Measurements from ENCODE around the gene PNMA6E.

Gene PNMA6E

DNA sequence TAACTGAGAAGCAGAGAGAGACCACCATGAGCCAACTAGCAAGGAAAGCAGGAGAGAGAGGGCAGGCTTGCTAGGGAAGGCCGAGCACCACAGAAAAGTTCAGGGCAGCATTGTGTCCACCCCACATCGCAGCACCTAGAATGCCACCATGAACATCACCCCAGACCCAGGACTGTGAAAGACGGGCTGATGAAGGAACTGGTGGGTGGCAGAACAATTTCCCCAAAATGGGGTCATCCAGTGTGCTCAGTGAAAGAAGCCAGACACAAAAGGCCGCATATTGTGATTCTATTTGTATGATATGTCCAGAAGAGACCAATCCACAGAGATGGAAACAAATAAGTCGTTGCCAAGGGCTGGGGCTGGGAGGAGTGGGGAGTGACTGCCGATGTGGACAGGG, 16.8 kb downstream of the PNMA6E start:
- DNase-seq (ENCODE audit: low spot score), result no peak

DNA sequence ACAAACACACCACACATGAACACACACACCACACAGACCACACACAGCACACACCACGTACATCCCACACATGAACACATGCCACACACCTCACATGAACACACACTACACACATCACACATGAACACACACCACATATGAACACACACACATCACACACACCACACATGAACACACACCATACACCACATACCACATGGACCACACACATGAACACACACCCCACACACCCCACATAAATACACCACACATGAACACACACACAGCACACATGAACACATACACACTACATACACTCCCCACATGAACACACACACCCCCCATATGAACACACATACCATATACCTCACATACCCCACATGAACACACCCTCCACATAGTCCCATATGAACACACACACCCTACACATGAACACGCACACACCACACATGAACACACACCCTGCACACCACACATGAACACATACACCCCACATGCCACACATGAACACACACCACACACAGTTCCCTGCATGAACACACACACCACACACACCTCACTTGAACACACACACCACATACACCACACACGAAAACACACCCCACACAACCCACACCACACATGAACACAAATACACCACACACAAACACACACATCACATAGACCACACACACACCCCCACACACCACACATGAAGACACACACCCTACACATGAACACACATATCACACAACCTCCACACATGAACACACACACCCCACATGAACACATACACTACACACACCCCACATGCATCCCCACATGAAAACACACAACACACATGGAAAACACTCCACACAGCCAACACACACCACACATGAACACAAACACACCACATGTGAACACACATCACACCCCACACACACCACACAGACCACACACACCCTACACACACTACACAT, 18.3 kb downstream of the PNMA6E start:
- no peak for DNase-seq (ENCODE audit: low spot score)

DNA sequence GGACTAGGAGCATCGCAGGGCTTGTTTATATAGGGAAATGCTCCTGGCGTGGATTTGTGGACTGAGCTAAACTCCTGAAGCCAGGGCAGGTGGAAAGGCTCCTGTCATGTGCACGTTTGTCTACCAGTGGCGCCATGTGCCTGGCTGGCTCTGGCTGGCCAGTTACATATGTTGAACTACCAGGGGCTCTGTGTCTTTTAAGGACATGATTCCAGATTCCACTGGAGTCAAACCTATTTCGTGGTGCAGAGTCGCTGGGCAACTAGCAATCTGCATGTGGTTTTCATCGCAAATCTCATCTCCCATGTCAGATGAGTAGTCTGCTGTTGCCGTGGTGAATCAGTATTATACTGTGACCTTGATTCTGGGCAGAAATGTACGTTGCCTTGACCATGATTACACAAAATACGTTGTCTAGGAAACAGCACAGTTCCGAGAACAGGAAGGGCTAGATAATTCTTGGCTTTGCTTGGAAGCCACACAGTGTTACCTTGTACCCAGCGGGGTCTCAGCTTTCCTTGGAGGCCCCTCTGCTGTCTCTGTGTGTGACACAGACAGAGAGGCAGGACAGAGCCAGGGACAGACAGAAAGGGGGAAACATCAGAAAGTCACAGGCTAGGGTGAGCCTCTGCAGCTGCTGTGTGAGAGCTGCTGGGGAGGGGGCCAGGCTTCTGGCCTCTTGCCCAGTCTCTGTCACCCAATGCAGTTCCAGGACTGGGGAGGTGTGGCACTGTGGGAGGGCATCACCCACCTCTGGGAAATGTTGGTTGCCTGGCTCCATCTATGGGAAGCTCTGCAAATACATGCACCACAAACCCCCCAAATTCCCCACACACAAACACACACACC, 19.2 kb downstream of the PNMA6E start:
- peak; percentile 5 for DNase-seq (ENCODE audit: low spot score)

DNA sequence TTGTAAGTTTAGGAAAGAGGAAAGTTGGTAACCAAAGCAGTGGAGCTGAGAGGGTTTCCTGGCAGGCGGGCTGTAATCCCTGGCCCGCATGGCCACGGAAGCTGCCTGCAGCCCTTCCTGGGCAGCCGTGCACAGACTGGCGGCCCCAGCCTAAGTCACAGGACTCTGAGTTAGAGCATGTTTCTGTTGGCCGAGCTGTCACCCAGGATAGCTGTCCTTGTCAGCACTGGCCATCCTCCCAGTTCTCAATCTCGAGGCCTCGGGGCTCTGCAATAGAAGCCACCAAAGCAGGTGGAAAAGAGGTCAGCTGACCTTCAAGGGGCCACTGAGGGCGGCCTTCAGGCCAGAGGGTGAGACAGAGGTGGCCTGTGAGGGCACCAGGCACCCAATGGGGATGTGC, 20.5 kb downstream of the PNMA6E start:
- no peak for DNase-seq (ENCODE audit: low spot score)

DNA sequence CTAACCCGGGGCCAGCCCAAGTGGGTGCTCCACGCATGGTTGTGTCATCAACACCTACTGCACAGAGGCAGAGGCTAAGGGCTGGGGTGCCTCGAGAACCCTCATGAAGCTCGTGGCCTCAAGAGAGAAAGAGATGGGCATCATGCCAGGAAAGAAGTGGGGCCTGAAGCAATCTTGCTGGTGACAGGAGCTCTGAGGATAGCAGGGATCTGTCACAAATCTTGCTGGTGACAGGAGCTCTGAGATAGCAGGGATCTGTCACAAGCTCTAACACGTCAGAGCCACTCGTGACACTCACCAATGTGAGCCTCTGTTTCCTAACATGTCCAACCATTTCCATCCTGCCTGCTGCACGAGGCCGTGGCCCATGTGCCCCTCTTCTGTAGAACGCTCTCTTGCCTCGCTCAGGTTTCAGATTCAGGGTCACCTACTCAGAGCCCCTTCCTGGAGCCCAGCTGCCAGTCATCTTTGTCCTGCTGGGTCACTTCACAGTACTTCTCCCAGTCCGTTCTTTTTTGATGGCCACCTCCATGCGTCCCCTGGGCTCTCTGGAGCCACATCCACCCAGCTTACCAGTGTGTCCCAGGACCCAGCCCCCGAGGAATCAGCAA, 21.1 kb downstream of the PNMA6E start:
- no peak for DNase-seq (ENCODE audit: low spot score)

DNA sequence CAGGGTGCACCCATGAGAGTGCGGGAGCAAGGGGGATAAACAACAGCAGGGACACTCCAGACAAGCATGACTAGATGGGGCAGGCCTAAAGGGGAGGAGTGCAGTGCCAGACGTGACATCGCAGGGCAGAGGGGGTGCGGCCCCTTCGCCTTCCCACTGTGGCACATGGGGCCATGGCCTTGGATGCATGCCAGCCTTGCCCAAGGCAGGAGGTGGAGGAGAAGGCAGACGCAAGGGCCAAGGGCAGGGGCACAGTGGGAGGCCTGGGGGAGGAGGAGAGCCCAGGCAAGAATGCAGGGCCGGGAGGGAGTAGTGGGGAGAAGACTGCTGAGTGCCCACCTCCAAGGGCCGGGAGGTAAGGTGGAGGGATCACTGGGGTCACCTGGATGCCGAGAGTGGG, 21.6 kb downstream of the PNMA6E start:
- DNase-seq (ENCODE audit: low spot score), result no peak

DNA sequence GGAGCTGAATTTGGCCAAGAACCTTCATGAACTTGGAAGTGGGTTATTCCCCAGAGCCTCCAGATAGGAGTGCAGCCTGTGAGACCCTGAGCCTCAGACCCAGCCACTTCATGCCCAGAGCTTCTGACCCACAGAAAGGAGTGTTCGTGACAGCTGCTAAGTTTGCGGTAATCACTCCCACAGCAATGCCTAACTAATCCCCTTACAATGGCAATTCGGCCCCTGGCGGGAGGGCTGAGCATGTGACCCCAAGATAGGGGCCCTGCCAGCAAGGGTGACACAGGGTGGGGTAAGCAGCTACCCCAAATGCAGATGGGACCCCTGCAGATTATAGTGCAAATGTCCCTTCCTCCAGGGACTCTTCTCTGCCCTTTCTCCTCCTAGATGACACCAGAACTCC, 22.5 kb downstream of the PNMA6E start:
- no peak for DNase-seq (ENCODE audit: low spot score)

DNA sequence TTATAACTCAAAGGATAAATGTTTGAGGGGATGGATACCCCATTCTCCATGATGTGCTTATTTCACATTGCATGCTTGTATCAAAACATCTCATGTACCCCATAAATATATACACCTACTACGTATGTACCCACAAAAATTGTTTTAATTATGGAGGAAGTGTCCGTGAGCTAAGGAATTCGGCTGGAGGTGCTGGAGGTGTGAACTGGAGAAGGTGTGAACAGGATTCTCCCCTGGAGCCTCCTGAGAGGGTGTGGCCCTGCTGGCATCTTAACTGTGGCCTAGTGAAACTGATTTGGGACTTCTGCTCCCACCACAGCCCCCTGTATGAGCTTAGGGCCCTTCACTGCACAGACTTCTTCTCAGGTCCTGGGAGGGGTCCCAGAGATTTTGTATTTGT, 23.4 kb downstream of the PNMA6E start:
- no peak for DNase-seq (ENCODE audit: low spot score)

DNA sequence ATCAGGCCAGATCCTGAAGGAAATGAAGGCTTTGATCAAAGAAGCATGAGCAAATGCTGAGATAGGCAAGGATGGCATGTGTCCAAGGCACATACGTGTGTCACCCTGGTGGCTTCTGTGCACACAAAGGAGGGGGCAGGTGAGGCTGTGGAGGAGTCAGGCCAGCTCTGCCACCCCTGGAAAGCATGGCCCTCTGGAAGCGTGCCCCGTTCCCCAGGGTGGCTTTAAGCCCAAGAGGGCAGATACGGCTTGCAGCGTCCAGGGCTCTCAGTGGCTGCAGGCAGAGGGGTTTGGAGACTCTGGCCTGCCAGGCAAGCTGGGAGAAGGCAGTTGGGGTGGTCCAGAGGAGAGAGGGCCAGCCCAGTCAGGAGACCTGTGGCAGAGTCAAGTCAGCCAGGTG, 25.6 kb downstream of the PNMA6E start:
- no peak for DNase-seq (ENCODE audit: low spot score)

DNA sequence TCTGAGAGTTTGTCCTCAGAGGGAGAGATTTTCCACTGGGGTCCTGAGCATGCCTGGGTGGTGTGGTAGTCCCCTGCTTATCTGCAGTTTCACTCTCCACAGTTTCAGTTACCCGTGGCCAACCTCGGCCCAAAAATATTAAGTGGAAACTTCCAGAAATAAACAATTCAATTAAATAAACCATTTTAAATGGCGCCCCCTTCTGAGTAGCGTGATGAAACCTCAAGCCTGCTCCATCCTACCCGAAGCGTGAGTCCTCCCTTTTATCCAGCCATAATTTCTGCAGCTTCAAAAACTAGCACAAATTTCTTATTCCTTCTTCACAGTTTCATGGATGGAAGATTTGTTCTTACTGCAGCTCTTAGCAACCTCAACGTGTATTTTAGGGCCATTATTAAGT, 26.7 kb downstream of the PNMA6E start:
- DNase-seq (ENCODE audit: low spot score), result no peak

DNA sequence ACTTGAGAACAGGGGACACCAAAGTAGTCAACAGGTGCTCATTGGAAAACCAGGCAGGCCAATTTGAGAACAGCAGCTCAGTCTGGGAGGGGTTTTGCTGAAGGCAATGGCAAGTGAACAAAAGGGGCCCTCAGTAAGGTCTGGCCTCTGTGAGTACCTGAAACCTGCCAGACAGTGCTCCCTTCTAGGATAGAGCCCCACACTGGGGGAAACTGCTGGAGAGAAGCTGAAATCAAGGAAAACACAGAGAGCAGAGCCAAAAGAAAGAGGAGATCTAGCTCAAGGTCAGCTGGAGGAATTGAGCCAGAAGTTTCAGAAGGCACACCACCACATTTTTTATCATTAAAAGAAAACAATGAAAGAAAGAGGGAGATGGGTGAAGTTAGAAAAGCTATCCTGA, 28.2 kb downstream of the PNMA6E start:
- no peak for DNase-seq (ENCODE audit: low spot score)

DNA sequence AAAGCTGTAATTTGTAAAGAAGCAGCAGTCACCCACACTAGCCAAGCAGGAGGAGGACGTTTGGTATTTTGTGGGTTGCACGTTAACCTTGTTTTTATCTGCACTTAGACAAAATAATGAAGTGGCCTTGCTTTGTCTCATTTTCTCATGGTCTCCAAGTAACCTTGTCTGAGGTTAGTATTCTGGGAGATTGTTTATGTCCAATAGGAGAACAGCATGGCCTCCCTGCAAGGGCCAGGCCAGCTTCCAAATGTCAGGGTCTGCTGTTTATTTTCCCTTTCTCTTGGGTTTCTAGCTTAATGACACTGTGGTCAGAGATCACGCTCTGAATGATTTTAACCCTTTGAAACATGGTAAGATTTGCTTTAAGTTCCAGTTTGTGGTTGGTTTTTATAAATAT, 29.9 kb downstream of the PNMA6E start:
- no peak for DNase-seq (ENCODE audit: low spot score)

DNA sequence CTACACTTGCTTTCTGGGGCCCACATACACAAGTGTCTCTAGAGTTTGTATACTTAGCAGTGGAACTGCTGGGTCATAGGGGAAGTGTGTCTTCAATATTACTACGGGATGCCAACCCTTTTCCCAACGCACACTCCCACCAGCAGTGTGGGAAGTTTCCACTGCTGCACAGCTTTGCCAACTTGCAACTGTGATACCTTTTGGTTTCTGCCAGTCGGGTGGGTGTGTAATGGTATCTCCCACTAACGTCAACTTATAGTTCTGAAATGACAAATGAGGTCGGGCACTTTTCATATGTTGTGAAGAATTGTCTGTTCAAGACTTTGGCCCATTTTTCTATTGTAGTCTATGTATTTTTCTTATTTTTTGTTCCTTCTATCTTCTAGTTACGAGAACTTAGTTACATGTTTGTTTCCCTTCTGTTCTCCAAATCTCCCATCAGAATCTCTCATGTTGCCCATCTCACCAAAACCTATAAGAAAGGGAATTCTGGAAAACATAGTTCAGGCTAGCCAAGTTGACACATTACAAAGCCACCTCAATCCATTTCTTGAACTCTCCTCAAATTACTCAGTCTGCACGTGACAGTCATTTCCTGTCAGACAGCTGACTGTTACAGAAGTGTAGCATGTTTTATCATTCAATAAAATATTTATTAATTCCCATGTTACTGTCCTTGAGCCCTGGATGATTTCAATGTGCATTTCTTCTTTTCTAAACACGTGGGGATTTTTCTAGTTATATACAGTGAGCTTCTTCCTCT, 30.7 kb downstream of the PNMA6E start:
- DNase-seq (ENCODE audit: low spot score), result no peak

DNA sequence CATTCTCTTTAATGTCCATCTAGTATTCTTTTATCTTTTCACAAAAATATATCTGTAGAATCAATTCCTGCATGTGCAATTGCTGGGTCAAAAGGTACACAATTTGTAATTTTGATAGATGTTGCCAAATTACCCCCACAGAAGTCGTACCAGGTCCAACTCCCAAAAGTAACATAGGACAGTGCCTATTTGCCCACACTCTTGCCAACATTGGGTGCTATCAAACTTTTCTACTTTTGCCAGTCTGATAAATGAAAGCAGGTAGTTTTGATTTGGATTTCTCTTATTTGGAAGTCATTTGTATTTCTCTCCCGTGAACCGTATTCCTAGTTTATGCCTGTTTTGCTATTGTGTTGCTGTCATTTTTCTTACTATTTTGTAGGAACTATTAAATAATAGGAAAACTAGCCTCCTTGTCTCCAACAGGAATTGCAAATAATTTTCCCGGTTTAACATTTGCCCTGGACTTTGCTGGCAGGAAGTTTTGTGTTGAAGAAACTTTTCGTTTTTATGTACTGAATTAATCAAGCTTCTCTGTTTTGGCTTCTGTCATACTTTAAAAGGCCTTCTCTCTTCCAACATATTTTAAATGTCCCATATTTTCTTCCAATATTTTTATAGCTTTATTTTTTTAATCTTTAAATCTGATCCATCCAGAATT, 34.1 kb downstream of the PNMA6E start:
- no peak for DNase-seq (ENCODE audit: low spot score)

DNA sequence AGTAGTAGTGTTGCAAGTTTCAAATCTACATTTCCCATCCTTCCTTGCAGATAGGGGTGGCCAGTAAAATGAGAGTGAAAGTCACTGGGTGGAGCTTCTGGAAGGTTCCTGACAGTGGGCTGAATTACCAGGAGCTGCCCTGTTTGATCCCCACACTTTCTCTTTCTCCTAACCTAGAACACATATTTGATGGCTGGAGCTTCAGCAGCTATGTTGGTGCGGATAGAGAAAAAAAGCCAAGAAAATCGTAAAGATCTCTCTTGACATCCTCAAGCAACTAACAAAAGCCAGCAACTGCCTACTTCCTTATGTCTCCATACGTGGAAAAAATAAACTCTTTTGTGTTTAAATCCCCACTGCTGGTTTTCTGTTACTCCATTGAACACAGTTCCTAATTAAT, 35.0 kb downstream of the PNMA6E start:
- no peak for DNase-seq (ENCODE audit: low spot score)

DNA sequence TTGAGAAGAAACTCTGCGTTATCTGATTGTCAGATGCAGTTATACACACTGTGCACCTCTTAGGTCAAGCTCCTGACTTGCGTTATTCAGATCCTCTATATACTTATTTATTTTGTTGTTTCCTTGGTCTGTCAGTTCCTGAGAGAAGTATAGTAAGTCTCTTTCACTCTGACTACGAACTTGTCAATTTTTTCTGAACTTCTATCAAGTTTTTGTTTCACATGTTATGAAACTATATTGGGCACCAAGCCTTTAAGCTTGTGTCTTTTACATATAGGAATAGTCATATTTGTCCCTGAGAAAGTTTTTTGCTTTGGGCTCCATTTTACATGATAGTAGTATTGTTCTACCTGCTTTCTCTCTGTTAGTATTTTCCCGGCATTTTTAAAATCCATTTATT, 35.5 kb downstream of the PNMA6E start:
- DNase-seq (ENCODE audit: low spot score), result no peak

DNA sequence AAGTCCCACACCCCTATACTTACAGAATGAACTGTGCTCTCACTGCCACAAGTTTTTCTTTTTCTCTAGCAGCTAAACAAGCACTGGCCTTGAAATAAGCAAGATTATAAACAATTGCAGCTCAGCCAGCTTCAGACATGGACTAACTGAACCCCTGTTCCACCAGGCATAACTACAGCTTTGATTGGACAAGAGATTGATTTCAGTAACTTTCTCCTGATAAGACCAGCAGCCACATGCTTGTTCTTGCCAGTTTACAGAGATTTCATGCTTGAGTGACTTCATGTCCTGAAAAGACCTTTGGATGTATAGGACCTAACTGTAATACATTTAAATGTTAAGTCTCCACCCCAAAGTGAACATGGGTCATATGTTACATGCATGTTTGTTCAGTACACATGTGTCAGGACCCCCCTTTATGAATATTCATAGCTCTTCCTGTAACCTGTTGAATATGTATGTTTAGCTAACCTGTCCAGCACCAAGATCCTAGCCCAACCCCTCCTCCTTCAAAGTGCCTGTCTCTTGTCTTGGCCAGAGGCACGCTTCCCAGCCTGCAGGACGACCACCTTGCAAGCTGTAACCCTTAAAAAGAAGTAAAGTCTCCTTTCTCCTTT, 39.3 kb downstream of the PNMA6E start:
- DNase-seq (ENCODE audit: low spot score), result no peak

DNA sequence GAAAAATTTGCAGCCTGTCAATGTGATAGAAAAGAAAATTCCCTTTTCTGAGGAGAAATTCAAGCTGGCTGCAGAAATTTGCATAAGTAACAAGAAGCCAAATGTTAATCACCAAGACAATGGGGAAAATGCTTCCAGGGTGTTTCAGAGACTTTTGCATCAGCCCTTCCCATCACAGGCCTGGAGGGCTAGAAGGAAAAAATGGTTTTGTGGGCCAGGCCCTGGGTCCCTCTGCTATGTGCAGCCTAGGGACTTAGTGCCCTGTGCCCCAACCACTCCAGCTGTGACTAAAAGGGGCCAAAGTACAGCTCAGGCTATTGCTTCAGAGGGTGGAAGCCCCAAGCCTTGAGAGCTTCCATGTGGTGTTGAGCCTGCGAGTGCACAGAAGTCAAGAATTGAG, 43.3 kb downstream of the PNMA6E start:
- no peak for DNase-seq (ENCODE audit: low spot score)

DNA sequence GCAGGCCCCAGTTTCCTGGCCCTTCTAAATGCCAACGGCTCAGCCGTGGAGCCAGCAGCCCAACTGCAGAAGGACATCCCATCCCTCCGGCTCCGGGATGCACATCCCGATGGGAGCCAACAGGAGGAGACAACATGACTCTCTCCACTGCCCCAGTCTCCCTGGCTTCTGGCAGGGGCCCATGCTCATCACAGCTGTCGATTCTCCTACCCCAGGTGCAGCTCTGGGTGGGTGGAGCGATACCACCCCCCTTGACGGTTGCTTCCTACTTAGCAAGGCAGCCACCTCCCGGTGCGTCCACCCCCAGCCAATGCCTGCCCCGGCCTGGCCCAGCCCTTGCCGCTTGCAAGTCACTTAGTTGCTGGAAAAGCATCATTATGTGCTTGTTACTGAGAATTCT, 47.7 kb downstream of the PNMA6E start:
- DNase-seq (ENCODE audit: low spot score), result no peak

DNA sequence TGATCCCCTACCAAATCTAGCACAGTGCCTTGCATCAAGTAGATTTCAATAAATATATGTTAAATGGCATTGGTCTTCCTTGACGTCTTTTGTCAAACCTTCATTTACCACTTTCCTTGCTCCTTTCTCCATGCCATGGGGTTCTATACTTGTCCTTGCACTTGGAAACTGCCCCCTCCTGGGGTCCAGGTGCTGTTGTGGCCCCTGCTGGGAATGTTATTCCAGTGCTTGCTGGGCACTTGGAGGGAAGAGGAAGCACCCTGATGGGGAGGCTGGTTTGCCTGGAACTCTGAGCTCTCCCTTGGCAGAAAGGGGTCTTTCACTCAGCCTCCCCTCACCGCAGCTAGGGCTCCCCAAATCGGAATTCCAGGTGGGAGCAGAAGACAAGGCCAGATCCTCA, 48.3 kb downstream of the PNMA6E start:
- DNase-seq (ENCODE audit: low spot score), result no peak

DNA sequence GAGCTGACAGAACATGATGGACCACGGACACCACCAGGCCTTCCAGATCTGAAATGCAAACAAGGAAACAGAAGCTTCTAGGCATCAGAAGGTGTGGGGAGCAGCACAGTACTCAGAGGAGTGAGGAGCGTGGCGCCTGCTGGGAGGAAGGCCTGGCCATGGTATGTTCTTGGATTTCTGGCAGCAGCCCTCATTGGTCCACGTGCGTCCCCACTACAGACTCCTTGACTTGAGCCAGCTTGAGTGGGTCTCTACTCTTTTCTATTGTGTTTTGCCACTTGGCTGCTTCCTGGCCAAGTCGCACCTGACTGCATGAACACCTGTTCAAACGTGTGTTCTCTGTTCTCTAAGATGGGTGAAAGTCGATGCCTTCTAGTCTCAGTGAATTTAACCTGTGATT, 49.2 kb downstream of the PNMA6E start:
- DNase-seq (ENCODE audit: low spot score), result no peak
